H9 (cell line): Measurements from ENCODE around the gene ZSWIM6. TPM values are rescaled to one million over a fixed set of nuclear protein-coding genes. Genes with fewer than 3 reads are reported as not detected.

Experiments
- DNase-seq: peaks from one replicate; pipeline ENCODE4 v3.0.0-alpha.2; 2017
- H2AFZ ChIP-seq: one replicate; pipeline ENCODE4 v1.6.1; 2013; ENCODE audit warnings: mild to moderate bottlenecking, low read length, control low read depth, moderate library complexity
- H2AK5ac ChIP-seq: 2 replicates; pipeline ENCODE4 v1.6.1; 2013; ENCODE audit warnings: low read length, control low read depth, mixed read lengths; ENCODE audit not compliant: insufficient read length
- H2BK120ac ChIP-seq: one replicate; pipeline ENCODE4 v1.6.1; 2013; ENCODE audit warnings: low read depth, mild to moderate bottlenecking, low read length, control low read depth, inconsistent platforms; ENCODE audit not compliant: poor library complexity, severe bottlenecking
- H2BK12ac ChIP-seq: 2 replicates; pipeline ENCODE4 v1.6.1; 2013; ENCODE audit warnings: low read length, control low read depth, mixed read lengths, low read depth; ENCODE audit not compliant: insufficient read length
- H2BK15ac ChIP-seq: 2 replicates; pipeline ENCODE4 v1.6.1; 2013; ENCODE audit warnings: low read depth, low read length, control low read depth
- H2BK20ac ChIP-seq: one replicate; pipeline ENCODE4 v1.6.1; 2013; ENCODE audit warnings: low read depth, mild to moderate bottlenecking, low read length, control low read depth, inconsistent platforms; ENCODE audit not compliant: poor library complexity, severe bottlenecking
- H2BK5ac ChIP-seq: 2 replicates; pipeline ENCODE4 v1.6.1; 2013; ENCODE audit warnings: low read length, control low read depth, mixed read lengths; ENCODE audit not compliant: insufficient read length
- H3K14ac ChIP-seq: 2 replicates; pipeline ENCODE4 v1.6.1; 2013; ENCODE audit warnings: low read length, control low read depth; ENCODE audit not compliant: insufficient read depth
- H3K18ac ChIP-seq: 2 replicates; pipeline ENCODE4 v1.6.1; 2013; ENCODE audit warnings: low read depth, mild to moderate bottlenecking, mixed read lengths, low read length, control low read depth; ENCODE audit not compliant: insufficient read length
- H3K23ac ChIP-seq: 2 replicates; pipeline ENCODE4 v1.6.1; 2013; ENCODE audit warnings: low read length, control low read depth, mixed read lengths, low read depth; ENCODE audit not compliant: insufficient read length
- H3K23me2 ChIP-seq: 2 replicates; pipeline ENCODE4 v1.6.1; 2013; ENCODE audit warnings: low read depth, mild to moderate bottlenecking, mixed read lengths, low read length, control low read depth; ENCODE audit not compliant: insufficient read length, poor library complexity, severe bottlenecking
- H3K27ac ChIP-seq: 2 replicates; pipeline ENCODE4 v1.5.1; 2013; ENCODE audit warnings: low read length, control low read depth, mixed read lengths, low read depth; ENCODE audit not compliant: insufficient read length
- H3K27me3 ChIP-seq: 2 replicates; pipeline ENCODE4 v1.6.1; 2013; ENCODE audit warnings: low read length, control low read depth, inconsistent platforms; ENCODE audit not compliant: insufficient read depth
- H3K4ac ChIP-seq: 2 replicates; pipeline ENCODE4 v1.6.1; 2013; ENCODE audit warnings: low read depth, mild to moderate bottlenecking, control low read depth, inconsistent platforms, low read length, moderate library complexity
- H3K4me1 ChIP-seq: 2 replicates; pipeline ENCODE4 v1.6.1; 2013; ENCODE audit warnings: low read length, control low read depth, inconsistent platforms; ENCODE audit not compliant: insufficient read depth
- H3K4me2 ChIP-seq: 2 replicates; pipeline ENCODE4 v1.6.1; 2013; ENCODE audit warnings: low read length, control low read depth, mixed read lengths; ENCODE audit not compliant: insufficient read length, insufficient read depth
- H3K56ac ChIP-seq: 2 replicates; pipeline ENCODE4 v1.6.1; 2013; ENCODE audit warnings: low read depth, mild to moderate bottlenecking, mixed read lengths, low read length, control low read depth; ENCODE audit not compliant: insufficient read length
- H3K79me1 ChIP-seq: 2 replicates; pipeline ENCODE4 v1.6.1; 2013; ENCODE audit warnings: low read depth, mild to moderate bottlenecking, moderate library complexity, low read length, control low read depth, inconsistent platforms; ENCODE audit not compliant: insufficient read depth, poor library complexity, severe bottlenecking
- H3K79me2 ChIP-seq: 2 replicates; pipeline ENCODE4 v1.6.1; 2013; ENCODE audit warnings: low read length, control low read depth, inconsistent platforms; ENCODE audit not compliant: insufficient read depth
- H3K9ac ChIP-seq: 2 replicates; pipeline ENCODE4 v1.6.1; 2013; ENCODE audit warnings: low read length, control low read depth, mixed read lengths; ENCODE audit not compliant: insufficient read length; ENCODE audit errors: extremely low read depth
- H3K9me3 ChIP-seq: one replicate; pipeline ENCODE4 v1.6.1; 2013; ENCODE audit warnings: low read depth, low read length, inconsistent platforms; ENCODE audit not compliant: control insufficient read depth
- H3T11ph ChIP-seq: one replicate; pipeline ENCODE4 v1.6.1; 2013; ENCODE audit warnings: mild to moderate bottlenecking, low read length, control low read depth, inconsistent platforms
- H4K20me1 ChIP-seq: one replicate; pipeline ENCODE4 v1.6.1; 2013; ENCODE audit not compliant: control insufficient read depth, insufficient read length, insufficient read depth
- H4K5ac ChIP-seq: 2 replicates; pipeline ENCODE4 v1.6.1; 2013; ENCODE audit warnings: low read depth, mild to moderate bottlenecking, mixed read lengths, low read length, control low read depth; ENCODE audit not compliant: insufficient read length
- H4K8ac ChIP-seq: replicated peaks from 2 replicates; pipeline ENCODE4 v1.6.1; 2013; ENCODE audit warnings: low read length, control low read depth, mixed read lengths, low read depth; ENCODE audit not compliant: insufficient read length
- H4K91ac ChIP-seq: 2 replicates; pipeline ENCODE4 v1.6.1; 2013; ENCODE audit warnings: low read depth, mild to moderate bottlenecking, moderate library complexity, mixed read lengths, low read length, control low read depth; ENCODE audit not compliant: insufficient read length
- H3K27ac Mint-ChIP-seq, 3 experiments: 2 replicates in 2 of 3; 3 replicates in 1 of 3; pipeline ENCODE4 v1.8.0; 2020 to 2021; ENCODE audit warnings: mixed read lengths in 3 of 3, mild to moderate bottlenecking in 1 of 3, moderate library complexity in 1 of 3
- H3K27me3 Mint-ChIP-seq: 2 replicates; pipeline ENCODE4 v1.8.0; 2021; ENCODE audit warnings: low read depth, mild to moderate bottlenecking, moderate library complexity, mixed read lengths
- H3K36me3 Mint-ChIP-seq, 3 experiments: 2 replicates in 2 of 3; 3 replicates in 1 of 3; pipeline ENCODE4 v1.8.0; 2020 to 2021; ENCODE audit warnings: low read depth in 3 of 3, mixed read lengths in 3 of 3; ENCODE audit not compliant: insufficient read depth in 1 of 3
- H3K4me1 Mint-ChIP-seq, 2 experiments: 2 replicates each; pipeline ENCODE4 v1.8.0; 2020; ENCODE audit warnings: mixed read lengths in 2 of 2
- H3K4me3 Mint-ChIP-seq, 2 experiments: 2 replicates in 1 of 2; 3 replicates in 1 of 2; pipeline ENCODE4 v1.8.0; 2020 to 2021; ENCODE audit warnings: mild to moderate bottlenecking in 2 of 2, mixed read lengths in 2 of 2, moderate library complexity in 1 of 2
- H3K9me3 Mint-ChIP-seq, 2 experiments: 2 replicates in 1 of 2; 3 replicates in 1 of 2; pipeline ENCODE4 v1.8.0; 2020; ENCODE audit warnings: mild to moderate bottlenecking in 2 of 2, mixed read lengths in 2 of 2, moderate library complexity in 1 of 2
- WGBS: extraction: QIAGEN DNeasy Blood & Tissue Kit; methylation state at CpG from one replicate; pipeline ENCODE4 v1.1.7; 2013; ENCODE audit warnings: missing lambda C conversion rate, low lambda C conversion rate, mixed read lengths; ENCODE audit not compliant: insufficient read length; ENCODE audit errors: extremely low coverage; 5-methylcytosine and 5-hydroxymethylcytosine counted together
- total RNA-seq: library from RNA; stranded (reverse); gene quantifications from 2 replicates; pipeline ENCODE4 v1.2.1, GENCODE V29; 2021
- TF ChIP-seq, protein P1 (sequence below): fragments of 200-600 bp; sonication (generic); conservative IDR thresholded peaks from 3 replicates; pipeline ENCODE4 v1.8.0; 2021; ENCODE audit warnings: antibody characterized with exemption, mild to moderate bottlenecking

ZSWIM6 gene
- total RNA-seq, 1 experiment from 2014 or later = 11.5 TPM

DNA sequence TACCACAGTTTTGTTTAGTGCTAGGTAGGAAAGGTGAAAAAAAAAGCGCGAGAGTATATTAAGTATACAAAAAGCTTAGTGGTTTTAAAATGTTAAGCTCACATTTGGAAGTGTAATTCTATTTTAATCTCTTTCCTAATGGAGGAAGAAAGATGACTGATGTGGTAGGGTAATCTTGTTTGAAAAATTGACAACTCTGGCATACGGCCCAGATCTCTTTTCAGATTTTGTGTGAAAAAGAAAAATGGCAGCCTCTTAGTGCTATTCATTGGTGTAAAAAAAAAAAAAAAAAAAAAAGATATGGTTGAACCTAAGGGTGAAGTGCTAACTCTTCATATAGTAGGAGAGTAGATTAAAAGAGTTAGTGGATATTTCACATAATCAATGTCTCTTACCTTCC, 108.0 kb downstream of the ZSWIM6 start:
- no peak overlapping the region for H3K4me2 ChIP-seq
- no peak overlapping the region for H3K56ac ChIP-seq
- no peak overlapping the region for H2BK15ac ChIP-seq
- H3K4me1 Mint-ChIP-seq = peaks cover 0 to 2% of the 10 kb centered on the region in 2 experiments; a peak in 1 of 4 replicates
- H3K9ac ChIP-seq = no peak overlapping the region
- no peak for DNase-seq
- no peaks in the 10 kb centered on the region; the same call in 1 of the 2 replicates for H3K79me2 ChIP-seq
- H3K9me3 ChIP-seq = peaks cover 20% of the 10 kb centered on the region
- H3K79me1 ChIP-seq = peaks cover 2% of the 10 kb centered on the region
- H4K8ac ChIP-seq = no peak overlapping the region
- no CpG with 5 or more reads among the region's 3 CpGs for WGBS
- no peak overlapping the region for H4K5ac ChIP-seq
- no peak overlapping the region for H2BK120ac ChIP-seq
- TF ChIP-seq, protein P1, sequence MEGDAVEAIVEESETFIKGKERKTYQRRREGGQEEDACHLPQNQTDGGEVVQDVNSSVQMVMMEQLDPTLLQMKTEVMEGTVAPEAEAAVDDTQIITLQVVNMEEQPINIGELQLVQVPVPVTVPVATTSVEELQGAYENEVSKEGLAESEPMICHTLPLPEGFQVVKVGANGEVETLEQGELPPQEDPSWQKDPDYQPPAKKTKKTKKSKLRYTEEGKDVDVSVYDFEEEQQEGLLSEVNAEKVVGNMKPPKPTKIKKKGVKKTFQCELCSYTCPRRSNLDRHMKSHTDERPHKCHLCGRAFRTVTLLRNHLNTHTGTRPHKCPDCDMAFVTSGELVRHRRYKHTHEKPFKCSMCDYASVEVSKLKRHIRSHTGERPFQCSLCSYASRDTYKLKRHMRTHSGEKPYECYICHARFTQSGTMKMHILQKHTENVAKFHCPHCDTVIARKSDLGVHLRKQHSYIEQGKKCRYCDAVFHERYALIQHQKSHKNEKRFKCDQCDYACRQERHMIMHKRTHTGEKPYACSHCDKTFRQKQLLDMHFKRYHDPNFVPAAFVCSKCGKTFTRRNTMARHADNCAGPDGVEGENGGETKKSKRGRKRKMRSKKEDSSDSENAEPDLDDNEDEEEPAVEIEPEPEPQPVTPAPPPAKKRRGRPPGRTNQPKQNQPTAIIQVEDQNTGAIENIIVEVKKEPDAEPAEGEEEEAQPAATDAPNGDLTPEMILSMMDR = no peak
- no peak overlapping the region for H2AK5ac ChIP-seq
- no peak overlapping the region for H3K27ac Mint-ChIP-seq
- H3K14ac ChIP-seq = no peak overlapping the region
- H2BK20ac ChIP-seq = no peak overlapping the region
- no peaks in the 10 kb centered on the region for H3K23me2 ChIP-seq
- H3T11ph ChIP-seq = no peak overlapping the region
- H4K91ac ChIP-seq = no peak overlapping the region
- H4K20me1 ChIP-seq = no peaks in the 10 kb centered on the region
- peaks cover 17 to 26% (median 23%) of the 10 kb centered on the region in 3 experiments for H3K36me3 Mint-ChIP-seq
- no peaks in the 10 kb centered on the region for H3K27me3 ChIP-seq
- no peak overlapping the region for H3K23ac ChIP-seq
- H3K27ac ChIP-seq = no peak overlapping the region
- H3K18ac ChIP-seq = no peak overlapping the region
- no peak overlapping the region for H3K4ac ChIP-seq
- H3K4me1 ChIP-seq = no peaks in the 10 kb centered on the region
- no peak overlapping the region for H3K4me3 Mint-ChIP-seq
- H3K9me3 Mint-ChIP-seq = peaks cover 23 to 36% of the 10 kb centered on the region in 2 experiments
- no peak overlapping the region for H2BK12ac ChIP-seq
- no peaks in the 10 kb centered on the region for H3K27me3 Mint-ChIP-seq
- no peak overlapping the region for H2AFZ ChIP-seq
- H2BK5ac ChIP-seq = no peak overlapping the region
